Measurements from ENCODE around the gene IL4I1.
A peak's percentile ranks its signal among the peaks of the same experiment; 100 is the strongest.

IL4I1 gene

DNA sequence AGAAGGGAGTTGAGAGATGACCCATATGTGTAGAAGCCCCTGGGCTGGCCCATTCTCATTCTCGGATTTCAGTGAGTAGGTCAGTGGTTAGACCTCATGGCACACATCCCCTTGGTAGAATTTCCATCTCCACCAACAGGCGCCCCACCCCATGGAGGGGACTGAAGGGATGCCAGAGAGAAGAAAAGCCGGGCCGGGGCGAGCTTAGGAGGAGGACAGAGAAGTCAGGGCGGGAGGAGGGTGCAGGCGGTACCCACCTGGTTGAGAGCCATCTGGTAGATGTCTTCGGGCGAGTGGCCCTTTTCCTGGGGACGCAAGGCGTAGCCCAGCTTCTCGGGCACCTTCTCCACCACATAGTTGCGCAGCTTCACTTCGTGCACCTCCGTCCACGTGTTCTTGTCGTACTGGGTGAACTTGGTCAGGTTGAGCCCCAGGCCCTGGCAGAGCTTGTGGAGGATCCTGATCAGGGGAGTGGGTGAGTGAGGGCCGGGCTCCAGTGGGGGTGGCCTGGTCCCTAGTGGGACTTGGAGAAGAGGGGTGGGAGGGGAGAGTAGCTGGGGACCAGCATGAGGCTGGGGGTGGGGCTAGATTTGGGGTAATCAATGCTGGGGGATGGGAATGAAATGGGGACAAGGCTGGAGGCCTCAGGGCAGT is 2.5 kb downstream of the IL4I1 start:
- H3K9me3 ChIP-seq = no peaks in the 10 kb centered on the region
- TF ChIP-seq, protein P1, sequence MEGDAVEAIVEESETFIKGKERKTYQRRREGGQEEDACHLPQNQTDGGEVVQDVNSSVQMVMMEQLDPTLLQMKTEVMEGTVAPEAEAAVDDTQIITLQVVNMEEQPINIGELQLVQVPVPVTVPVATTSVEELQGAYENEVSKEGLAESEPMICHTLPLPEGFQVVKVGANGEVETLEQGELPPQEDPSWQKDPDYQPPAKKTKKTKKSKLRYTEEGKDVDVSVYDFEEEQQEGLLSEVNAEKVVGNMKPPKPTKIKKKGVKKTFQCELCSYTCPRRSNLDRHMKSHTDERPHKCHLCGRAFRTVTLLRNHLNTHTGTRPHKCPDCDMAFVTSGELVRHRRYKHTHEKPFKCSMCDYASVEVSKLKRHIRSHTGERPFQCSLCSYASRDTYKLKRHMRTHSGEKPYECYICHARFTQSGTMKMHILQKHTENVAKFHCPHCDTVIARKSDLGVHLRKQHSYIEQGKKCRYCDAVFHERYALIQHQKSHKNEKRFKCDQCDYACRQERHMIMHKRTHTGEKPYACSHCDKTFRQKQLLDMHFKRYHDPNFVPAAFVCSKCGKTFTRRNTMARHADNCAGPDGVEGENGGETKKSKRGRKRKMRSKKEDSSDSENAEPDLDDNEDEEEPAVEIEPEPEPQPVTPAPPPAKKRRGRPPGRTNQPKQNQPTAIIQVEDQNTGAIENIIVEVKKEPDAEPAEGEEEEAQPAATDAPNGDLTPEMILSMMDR (IDR thresholded peaks at IDR 0.05; ENCODE audit: low read depth, low read length) = no peak
- H3K27me3 ChIP-seq = no peaks in the 10 kb centered on the region
- no peak overlapping the region for H3K4me3 ChIP-seq (ENCODE audit: low read depth, low read length)
- no peaks in the 10 kb centered on the region for H3K36me3 ChIP-seq
- peaks cover 6% of the 10 kb centered on the region; the same call in 1 of the 2 replicates for H3K4me1 ChIP-seq
- DNase-seq = no peak

DNA sequence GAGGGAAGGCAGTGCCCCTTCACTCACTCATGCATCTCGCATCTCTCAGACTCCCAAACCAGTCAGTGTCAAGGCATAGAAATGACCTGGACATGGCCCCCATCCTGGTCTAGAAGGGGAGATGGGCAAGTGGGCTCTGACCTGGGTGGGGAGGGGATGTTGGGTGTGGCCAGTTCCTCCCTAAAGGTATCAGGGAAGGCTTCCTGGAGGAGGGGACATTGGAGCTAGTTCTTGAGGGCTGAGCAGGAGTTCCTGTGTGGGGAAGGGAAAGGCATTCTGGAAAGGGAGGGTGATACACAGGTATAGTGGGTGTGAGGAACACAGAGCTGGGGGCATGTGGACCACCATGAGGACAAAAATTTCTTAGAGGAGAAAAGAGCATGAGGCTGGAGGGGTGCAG is 4.0 kb downstream of the IL4I1 start:
- Histone ChIP-seq H3K4me1 (peaks cover 6% of the 10 kb centered on the region; the same call in 1 of the 2 replicates), H3K36me3 (no peaks in the 10 kb centered on the region), H3K4me3 (ENCODE audit: low read depth, low read length) (no peak overlapping the region), H3K9me3 (no peaks in the 10 kb centered on the region), H3K27me3 (no peaks in the 10 kb centered on the region)
- TF ChIP-seq, protein P1 (IDR thresholded peaks at IDR 0.05; ENCODE audit: low read depth, low read length) = no peak
- DNase-seq = no peak

DNA sequence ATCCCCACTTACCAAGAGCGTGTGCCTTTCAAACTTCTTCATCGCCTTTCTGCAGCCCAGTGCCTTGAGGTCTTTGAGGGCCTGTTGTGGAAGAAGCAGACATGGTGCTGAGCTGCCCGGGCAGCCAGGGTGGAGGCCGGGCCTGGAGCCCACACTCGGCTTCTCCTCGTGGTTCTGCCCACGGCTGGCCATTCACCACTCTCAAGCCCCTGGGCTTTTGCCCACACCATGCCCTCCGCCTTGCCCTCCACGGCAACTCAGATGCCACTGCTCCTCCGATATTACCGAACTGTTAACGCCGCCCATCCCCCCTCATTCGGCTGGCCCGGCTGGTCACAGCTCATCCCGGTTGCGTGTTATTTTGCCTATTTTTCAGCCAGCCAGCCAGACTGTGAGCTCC is 5.3 kb downstream of the IL4I1 start:
- no peak for DNase-seq
- Histone ChIP-seq H3K4me1 (peaks cover 6% of the 10 kb centered on the region; the same call in 1 of the 2 replicates), H3K36me3 (no peaks in the 10 kb centered on the region), H3K27me3 (no peaks in the 10 kb centered on the region), H3K9me3 (no peaks in the 10 kb centered on the region), H3K4me3 (ENCODE audit: low read depth, low read length) (no peak overlapping the region)
- TF ChIP-seq, protein P1 (IDR thresholded peaks at IDR 0.05; ENCODE audit: low read depth, low read length) = no peak

DNA sequence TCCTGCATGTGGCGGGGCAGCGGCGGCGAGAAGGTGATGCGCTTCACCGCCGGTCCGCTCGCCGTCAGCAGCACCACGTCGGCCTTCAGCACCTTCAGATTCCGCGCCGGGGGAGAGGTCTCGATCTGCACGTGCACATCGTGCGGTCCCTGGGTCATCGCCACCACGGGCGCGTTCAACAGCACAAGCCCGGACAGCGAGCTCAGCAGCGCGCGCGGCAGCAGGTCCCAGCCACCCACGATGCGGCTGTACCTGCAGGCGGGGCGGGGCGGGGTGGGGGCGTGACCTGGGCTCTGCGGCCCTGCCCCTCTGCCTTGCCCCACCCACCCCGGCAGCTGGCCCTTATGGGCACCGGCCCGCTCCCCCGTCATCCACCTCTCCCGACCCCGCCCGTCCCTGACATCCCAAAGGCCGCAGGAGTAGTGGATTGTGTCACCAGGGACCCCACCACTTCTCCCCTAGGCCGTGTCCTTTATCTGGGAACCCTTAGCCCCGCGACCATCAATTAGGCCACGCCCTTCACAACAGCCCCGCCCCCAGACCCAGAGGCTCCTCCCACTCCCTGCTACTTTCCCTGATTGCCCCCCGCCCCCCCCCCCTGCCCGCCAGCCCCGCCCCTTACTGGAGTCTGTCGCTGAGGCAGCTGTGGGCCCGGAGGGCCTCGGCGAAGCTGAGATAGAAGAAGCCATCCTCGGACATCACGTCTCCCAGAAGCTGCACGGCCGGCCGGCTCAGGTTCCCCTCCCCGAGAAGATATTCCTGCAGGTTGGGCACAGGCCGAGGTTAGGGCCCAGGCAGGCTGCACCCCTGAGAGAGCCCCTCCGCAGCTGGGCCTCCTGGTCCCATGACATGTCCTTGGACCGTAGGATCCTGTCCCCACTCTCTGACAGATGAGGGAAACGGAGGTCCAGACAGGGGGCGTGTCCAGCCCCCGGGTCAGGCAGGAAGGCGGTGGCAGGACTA is 6.1 kb downstream of the IL4I1 start:
- H3K9me3 ChIP-seq = no peaks in the 10 kb centered on the region

DNA sequence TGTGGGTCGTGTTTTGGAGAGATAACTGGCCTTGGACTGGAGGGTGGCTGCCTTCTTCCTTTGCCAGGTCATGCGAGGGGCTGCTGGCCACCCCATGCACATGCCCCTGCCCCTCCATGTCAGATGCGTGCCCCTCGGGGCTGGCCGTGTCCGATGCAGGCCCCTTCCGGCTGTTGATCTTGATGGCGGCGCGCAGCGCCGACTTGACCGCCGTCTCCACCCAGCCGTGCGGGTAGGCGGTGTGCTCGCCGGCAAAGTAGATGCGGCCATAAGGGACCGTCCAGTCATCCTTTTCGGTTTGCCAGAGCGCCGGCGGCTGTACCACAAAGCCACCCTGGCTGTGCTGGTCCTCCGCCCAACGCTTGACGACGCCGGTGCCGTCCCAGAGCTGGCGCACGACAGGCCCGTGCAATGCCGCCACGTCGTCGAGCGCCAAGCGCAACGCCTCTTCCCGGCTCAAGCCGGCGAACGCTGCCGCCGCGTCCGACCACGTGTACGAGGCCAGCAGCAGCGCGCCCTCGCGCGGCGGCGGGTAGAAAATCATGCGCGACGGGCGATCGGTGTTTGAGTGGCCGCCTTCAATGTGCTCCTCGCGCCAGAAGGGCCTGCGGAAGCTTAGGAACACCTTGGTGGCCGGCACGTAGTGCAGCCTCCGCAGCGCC is 6.9 kb downstream of the IL4I1 start:
- DNase-seq = no peak
- H3K36me3 ChIP-seq = no peaks in the 10 kb centered on the region
- no peak overlapping the region; the same call in 1 of the 2 replicates for H3K4me3 ChIP-seq (ENCODE audit: low read depth, low read length)
- no peaks in the 10 kb centered on the region for H3K9me3 ChIP-seq
- H3K27me3 ChIP-seq = no peaks in the 10 kb centered on the region
- TF ChIP-seq, protein P1 (IDR thresholded peaks at IDR 0.05; ENCODE audit: low read depth, low read length) = no peak
- peaks cover 6% of the 10 kb centered on the region; the same call in 1 of the 2 replicates for H3K4me1 ChIP-seq

More for the DNA sequence above, 6.1 kb downstream of the IL4I1 start:
- peak; percentile 82 for DNase-seq
- peaks cover 6% of the 10 kb centered on the region; the same call in 1 of the 2 replicates for H3K4me1 ChIP-seq
- H3K27me3 ChIP-seq = no peaks in the 10 kb centered on the region
- no peaks in the 10 kb centered on the region for H3K36me3 ChIP-seq
- H3K4me3 ChIP-seq (ENCODE audit: low read depth, low read length) = peak overlapping the region; percentile 43
- TF ChIP-seq, protein P1 (IDR thresholded peaks at IDR 0.05; ENCODE audit: low read depth, low read length) = peak; percentile 11; the same call in 1 of the 2 replicates

Data from BE2C (cell line).